Activated CD4-positive, alpha-beta T cell treated with anti-CD3 and anti-CD28 coated beads for 24 hours (primary cell): ENCODE data around the gene LIMS2.

ENCODE experiments used
- DNase-seq, 2 donors: peaks; one replicate each; pipeline ENCODE4 v3.0.0-alpha.2; 2020; ENCODE audit warnings: low read depth in 2 of 2

LIMS2 gene

GRCh38 chr2:127701193-127701650, 25.9 kb upstream of the LIMS2 start, which contains the start of gene SFT2D3:
TSS of gene SFT2D3 (plus strand) at chr2:127701497. CDS start at chr2:127701529, 32 bp downstream.
- DNase-seq, result peak; percentile 84 to 85

- DNase-seq, result peak in 1 of 2 donors; percentile 10
These were observed 25.3 kb upstream of the LIMS2 start for GRCh38 chr2:127700527-127701192.

GRCh38 chr2:127698553-127699355, 23.4 kb upstream of the LIMS2 start:
- DNase-seq, result no peak

GRCh38 chr2:127697482-127698180, 22.3 kb upstream of the LIMS2 start:
- no peak for DNase-seq

- DNase-seq, result peak in 1 of 2 donors; percentile 41
These were observed 20.5 kb upstream of the LIMS2 start for GRCh38 chr2:127695491-127696472.

- no peak for DNase-seq
These were observed 19.7 kb upstream of the LIMS2 start for GRCh38 chr2:127694986-127695385.

- no peak for DNase-seq
These were observed 15.4 kb upstream of the LIMS2 start for GRCh38 chr2:127690696-127691095.

GRCh38 chr2:127688405-127688804, 13.1 kb upstream of the LIMS2 start:
- no peak for DNase-seq

GRCh38 chr2:127685410-127686080, 10.2 kb upstream of the LIMS2 start:
- DNase-seq, result no peak

GRCh38 chr2:127683757-127684156, 8.4 kb upstream of the LIMS2 start:
- no peak for DNase-seq

GRCh38 chr2:127683056-127683455, 7.7 kb upstream of the LIMS2 start:
- no peak for DNase-seq

GRCh38 chr2:127681976-127682857, 6.9 kb upstream of the LIMS2 start:
- DNase-seq, result no peak

- no peak for DNase-seq
These were observed 6.0 kb upstream of the LIMS2 start for GRCh38 chr2:127681288-127681804.

GRCh38 chr2:127680706-127681287, 5.5 kb upstream of the LIMS2 start:
- no peak for DNase-seq

- DNase-seq, result no peak
These were observed 4.5 kb upstream of the LIMS2 start for GRCh38 chr2:127679680-127680361.

- DNase-seq, result no peak
These were observed 3.7 kb upstream of the LIMS2 start for GRCh38 chr2:127678991-127679390.

GRCh38 chr2:127678531-127678930, 3.2 kb upstream of the LIMS2 start:
- no peak for DNase-seq

GRCh38 chr2:127676906-127677305, 1.6 kb upstream of the LIMS2 start:
- no peak for DNase-seq
